NOMO-1 (cell line): Measurements from ENCODE around the gene B3GALT6.

Experiments
- DNase-seq, 2 experiments: peaks; one replicate each; lab custom pipeline; 2025; ENCODE audit not compliant: unreplicated experiment in 2 of 2; lab: John Stamatoyannopoulos, UW

Gene B3GALT6

GRCh38 chr1:1229770-1230169 lies 2.3 kb upstream of the B3GALT6 start:
- no peak for DNase-seq

GRCh38 chr1:1230656-1231399 lies 1.2 kb upstream of the B3GALT6 start:
- peak in 1 of 2 experiments; percentile 44 for DNase-seq

- DNase-seq: peak; percentile 96
Measured at GRCh38 chr1:1231400-1232207, 433 bp upstream of the B3GALT6 start, which contains the start of gene SDF4. Gene SDF4, minus strand, starts transcription at chr1:1232001. Its CDS starts 3,229 bp downstream, at chr1:1228772.

- DNase-seq: no peak
Measured at GRCh38 chr1:1232796-1233566, 944 bp downstream of the B3GALT6 start.

- DNase-seq: no peak
Measured at GRCh38 chr1:1233567-1233892, 1.5 kb downstream of the B3GALT6 start.

GRCh38 chr1:1234180-1234808 lies 2.3 kb downstream of the B3GALT6 start:
- no peak for DNase-seq

- DNase-seq: no peak
Measured at GRCh38 chr1:1235016-1235744, 3.1 kb downstream of the B3GALT6 start.

- DNase-seq: no peak
Measured at GRCh38 chr1:1236176-1236763, 4.2 kb downstream of the B3GALT6 start.

- no peak for DNase-seq
Measured at GRCh38 chr1:1236945-1237873, 5.2 kb downstream of the B3GALT6 start.

GRCh38 chr1:1237874-1238701 lies 6.1 kb downstream of the B3GALT6 start:
- DNase-seq: no peak

- DNase-seq: no peak
Measured at GRCh38 chr1:1238702-1239178, 6.7 kb downstream of the B3GALT6 start.

- no peak for DNase-seq
Measured at GRCh38 chr1:1239227-1239613, 7.2 kb downstream of the B3GALT6 start.

- no peak for DNase-seq
Measured at GRCh38 chr1:1239614-1240347, 7.7 kb downstream of the B3GALT6 start.

- DNase-seq: no peak
Measured at GRCh38 chr1:1240348-1240732, 8.3 kb downstream of the B3GALT6 start.

GRCh38 chr1:1240822-1241587 lies 9.0 kb downstream of the B3GALT6 start:
- no peak for DNase-seq

GRCh38 chr1:1241588-1242219 lies 9.7 kb downstream of the B3GALT6 start:
- no peak for DNase-seq
